Stimulated activated CD4-positive, alpha-beta T cell treated with anti-CD3 and anti-CD28 coated beads, TNF-alpha, amount 100 ng/mL, for 48 hours (primary cell): ENCODE data around the gene HMCN1.
"Not testable (repeated sequence)": the region's sequence is repeated elsewhere in the genome, so short reads cannot be mapped to it uniquely, and the experiment has no call there.

Experiments
- DNase-seq, 3 donors: peaks; one replicate each; pipeline ENCODE4 v3.0.0-alpha.2; 2020; ENCODE audit warnings: low read depth in 3 of 3

Gene HMCN1

GRCh38 chr1:186149591-186149990, 415.4 kb downstream of the HMCN1 start:
- no peak for DNase-seq

GRCh38 chr1:186152227-186152619, 418.0 kb downstream of the HMCN1 start:
- DNase-seq: no peak

- no peak for DNase-seq
Observed at GRCh38 chr1:186152620-186153239, 418.5 kb downstream of the HMCN1 start.

- DNase-seq: no peak
Observed at GRCh38 chr1:186154651-186155050, 420.5 kb downstream of the HMCN1 start.

- DNase-seq: no peak
Observed at GRCh38 chr1:186155594-186155993, 421.4 kb downstream of the HMCN1 start.

GRCh38 chr1:186162895-186163294, 428.7 kb downstream of the HMCN1 start:
- not testable (repeated sequence) for DNase-seq

- DNase-seq: no peak
Observed at GRCh38 chr1:186164773-186165172, 430.6 kb downstream of the HMCN1 start.

GRCh38 chr1:186165303-186165702, 431.1 kb downstream of the HMCN1 start:
- DNase-seq: no peak

GRCh38 chr1:186167096-186167668, 433.0 kb downstream of the HMCN1 start:
- no peak for DNase-seq

GRCh38 chr1:186175588-186175987, 441.4 kb downstream of the HMCN1 start:
- no peak for DNase-seq

GRCh38 chr1:186178426-186179043, 444.3 kb downstream of the HMCN1 start:
- DNase-seq: no peak

- no peak for DNase-seq
Observed at GRCh38 chr1:186179231-186179630, 445.0 kb downstream of the HMCN1 start.

- DNase-seq: peak in 2 of 3 donors; percentile 18 to 37
Observed at GRCh38 chr1:186183219-186183618, 449.0 kb downstream of the HMCN1 start.

- DNase-seq: no peak
Observed at GRCh38 chr1:186183970-186184628, 449.9 kb downstream of the HMCN1 start.

GRCh38 chr1:186186251-186186650, 452.1 kb downstream of the HMCN1 start:
- not testable (repeated sequence) for DNase-seq

- no peak for DNase-seq
Observed at GRCh38 chr1:186187601-186188000, 453.4 kb downstream of the HMCN1 start.

GRCh38 chr1:186188004-186188539, 453.9 kb downstream of the HMCN1 start:
- DNase-seq: no peak

- DNase-seq: no peak
Observed at GRCh38 chr1:186188736-186189135, 454.5 kb downstream of the HMCN1 start.

- no peak for DNase-seq
Observed at GRCh38 chr1:186189156-186189555, 455.0 kb downstream of the HMCN1 start.

GRCh38 chr1:186191511-186191910, 457.3 kb downstream of the HMCN1 start:
- DNase-seq: no peak

- no peak for DNase-seq
Observed at GRCh38 chr1:186193224-186193623, 459.0 kb downstream of the HMCN1 start.

GRCh38 chr1:186194107-186194756, 460.0 kb downstream of the HMCN1 start:
- no peak for DNase-seq
